ENCODE measurements around the gene PKMYT1. TPM values are rescaled to one million over a fixed set of nuclear protein-coding genes. Genes with fewer than 3 reads are reported as not detected.

PKMYT1 gene
- 12.2 TPM for total RNA-seq

DNA sequence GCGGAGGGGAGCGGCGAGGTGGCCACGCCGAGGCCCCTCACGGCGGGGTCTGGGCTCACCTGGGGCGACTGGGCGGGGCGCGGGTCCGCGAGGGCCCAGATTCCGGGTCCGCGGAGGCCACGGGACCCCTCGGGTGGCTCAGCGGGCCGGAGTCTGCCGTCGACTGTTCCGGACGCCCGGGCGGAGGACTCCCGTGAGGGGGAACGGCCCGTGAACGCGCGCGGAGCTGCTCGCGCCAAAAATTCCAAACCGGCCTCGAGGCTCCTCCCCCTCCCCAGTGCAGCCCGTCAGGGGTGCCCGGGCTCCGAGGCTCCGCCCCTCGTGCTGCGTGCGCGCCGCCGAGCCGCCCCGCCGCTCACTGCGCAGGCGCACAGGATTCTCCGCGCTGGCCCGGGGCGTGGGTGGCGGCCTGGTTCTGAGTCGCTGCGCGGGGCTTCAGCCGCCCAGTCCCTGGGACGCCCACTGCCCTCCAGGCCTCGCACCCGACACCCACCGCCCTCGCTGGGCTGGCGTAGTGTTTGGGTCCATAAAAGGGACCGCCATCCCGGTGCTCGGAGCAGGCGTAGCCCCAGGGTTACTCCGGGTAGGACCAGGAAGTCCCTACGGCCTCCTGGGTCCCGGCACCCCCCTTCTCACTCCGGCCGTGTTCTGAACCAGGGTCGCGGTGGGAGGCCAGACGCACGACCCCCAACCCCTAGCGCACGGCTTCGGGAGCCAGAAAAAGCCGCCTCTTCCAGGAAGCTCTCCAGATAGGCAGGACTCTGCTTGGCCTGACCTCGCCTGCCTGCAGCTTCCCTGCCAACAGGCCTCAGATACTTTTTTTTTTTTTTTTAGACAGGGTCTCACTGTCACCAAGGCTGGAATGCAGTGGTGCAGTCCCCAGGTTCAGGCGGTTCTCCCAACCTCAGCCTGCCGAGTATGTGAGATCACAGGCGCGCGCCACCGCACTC, at the start of gene PKMYT1:
Gene PKMYT1, minus strand, starts transcription at position 220 of the 950 bp plus-strand sequence. CDS start 789 bp downstream, outside the sequence.
- peak; percentile 97 for DNase-seq

DNA sequence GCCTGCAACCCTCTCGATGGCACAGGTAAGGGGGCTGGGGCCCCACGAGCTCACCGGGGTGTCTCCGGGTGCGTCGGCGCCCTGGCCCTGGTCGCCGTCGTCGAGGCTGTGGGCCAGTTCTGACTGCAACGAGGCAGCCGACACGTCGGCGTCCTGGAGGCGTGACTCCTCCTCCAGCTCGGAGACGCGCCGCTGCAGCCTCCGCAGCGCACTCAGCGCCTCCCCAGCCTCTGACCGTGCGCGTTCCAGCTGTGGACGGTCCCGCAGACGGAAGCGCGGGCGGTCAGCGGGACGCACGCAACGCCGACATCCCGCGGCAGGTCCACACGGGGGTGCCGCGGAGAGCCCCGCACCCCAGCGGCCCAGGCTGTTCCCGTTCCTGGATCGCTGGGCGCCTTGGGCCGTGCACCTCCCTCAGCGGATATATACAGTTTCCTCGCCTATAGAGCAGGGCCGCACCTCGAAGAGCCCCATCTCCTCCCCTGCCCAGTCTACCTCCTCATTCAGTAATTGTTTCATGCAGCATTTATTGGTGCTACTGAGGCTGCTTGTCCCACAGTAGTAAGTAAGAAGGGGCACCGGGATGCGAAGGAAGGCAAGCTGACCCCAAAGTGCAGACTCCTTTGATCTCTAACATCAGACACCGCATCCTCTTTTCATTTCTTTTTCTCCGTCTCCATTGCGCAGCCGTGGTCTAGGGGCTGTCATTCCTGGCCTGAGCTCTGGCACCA, 49.4 kb upstream of the PKMYT1 start:
- DNase-seq: no peak

DNA sequence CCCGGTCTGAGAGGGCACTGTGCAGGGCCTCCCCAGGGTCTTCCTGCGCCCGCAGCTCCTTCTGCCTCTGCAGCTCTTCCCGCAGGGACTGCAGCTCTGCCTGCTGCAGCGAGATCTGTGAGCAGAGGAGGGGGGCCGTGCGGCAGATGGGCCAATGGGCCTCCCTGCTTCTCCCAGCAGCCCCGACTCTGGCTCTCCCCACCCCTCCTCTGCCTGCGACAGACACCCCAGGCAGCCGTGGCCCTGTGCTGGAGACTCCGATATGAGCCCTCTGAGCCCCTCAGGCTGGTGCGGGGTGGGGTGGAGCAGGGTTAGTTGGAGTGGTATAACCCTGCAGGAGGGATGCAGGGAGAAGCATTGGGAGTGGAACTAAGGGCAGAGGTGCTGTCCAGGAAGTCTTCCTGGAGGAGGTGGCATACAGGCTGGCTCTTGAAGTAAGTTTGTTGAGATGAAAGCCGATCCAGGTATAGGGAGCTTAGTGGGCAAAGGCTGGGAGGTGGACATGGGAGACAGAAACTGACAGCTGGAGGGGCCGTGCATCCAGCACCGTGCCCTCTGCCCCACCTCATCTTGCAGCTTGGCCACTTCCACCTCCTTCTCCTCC, 48.6 kb upstream of the PKMYT1 start:
- DNase-seq: no peak

DNA sequence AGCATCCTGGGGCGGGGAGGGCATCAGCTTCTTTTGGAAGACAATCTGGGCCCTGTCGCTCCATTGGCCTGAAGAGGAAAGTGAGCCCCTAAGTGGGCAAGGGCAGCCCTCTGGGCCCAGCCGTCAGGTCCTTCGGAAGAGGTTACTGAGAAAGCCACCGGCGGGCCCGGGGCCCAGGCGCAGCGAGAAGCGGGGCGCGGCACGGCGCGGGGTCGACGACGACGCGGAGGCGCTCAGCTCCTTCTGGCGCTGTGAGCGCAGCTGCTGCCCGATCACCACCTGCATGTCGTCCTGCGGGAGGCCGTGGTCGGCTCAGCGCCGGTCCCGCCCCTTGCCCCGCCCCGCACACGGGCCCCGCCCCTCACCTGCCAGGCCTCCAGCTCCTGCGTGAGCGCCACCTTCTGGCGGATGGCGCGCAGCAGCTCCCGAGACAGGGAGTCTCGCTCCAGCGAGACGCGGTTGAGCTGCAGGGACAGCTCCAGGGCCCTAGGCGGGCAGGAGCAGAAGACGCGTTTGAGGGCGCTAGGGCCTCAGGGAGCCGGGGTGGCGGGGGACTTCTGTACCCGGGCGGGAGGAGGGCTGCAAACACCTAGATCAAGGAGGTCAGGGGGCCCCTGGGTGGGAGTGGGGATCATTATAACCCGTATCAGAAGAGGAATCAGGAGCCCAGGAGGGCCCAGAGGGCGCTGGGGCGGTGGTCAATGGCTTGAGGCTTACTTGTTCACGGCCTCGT, 47.9 kb upstream of the PKMYT1 start:
- peak; percentile 90 for DNase-seq

DNA sequence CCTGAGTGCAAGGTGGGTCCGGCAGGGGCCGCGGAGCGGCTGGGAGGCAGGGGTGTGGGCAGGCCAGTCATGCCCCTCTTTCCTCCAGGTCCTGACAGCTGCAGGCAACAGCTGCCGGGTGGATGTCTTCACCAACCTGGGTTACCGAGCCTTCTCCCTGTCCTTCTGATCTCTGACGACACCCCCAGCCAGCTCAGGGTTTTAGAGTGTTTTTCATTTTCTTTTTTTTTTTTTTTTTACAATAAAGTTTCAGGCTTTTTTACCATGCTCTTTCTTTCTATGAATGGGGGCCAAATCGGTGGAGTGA, 47.2 kb upstream of the PKMYT1 start:
- DNase-seq: no peak

DNA sequence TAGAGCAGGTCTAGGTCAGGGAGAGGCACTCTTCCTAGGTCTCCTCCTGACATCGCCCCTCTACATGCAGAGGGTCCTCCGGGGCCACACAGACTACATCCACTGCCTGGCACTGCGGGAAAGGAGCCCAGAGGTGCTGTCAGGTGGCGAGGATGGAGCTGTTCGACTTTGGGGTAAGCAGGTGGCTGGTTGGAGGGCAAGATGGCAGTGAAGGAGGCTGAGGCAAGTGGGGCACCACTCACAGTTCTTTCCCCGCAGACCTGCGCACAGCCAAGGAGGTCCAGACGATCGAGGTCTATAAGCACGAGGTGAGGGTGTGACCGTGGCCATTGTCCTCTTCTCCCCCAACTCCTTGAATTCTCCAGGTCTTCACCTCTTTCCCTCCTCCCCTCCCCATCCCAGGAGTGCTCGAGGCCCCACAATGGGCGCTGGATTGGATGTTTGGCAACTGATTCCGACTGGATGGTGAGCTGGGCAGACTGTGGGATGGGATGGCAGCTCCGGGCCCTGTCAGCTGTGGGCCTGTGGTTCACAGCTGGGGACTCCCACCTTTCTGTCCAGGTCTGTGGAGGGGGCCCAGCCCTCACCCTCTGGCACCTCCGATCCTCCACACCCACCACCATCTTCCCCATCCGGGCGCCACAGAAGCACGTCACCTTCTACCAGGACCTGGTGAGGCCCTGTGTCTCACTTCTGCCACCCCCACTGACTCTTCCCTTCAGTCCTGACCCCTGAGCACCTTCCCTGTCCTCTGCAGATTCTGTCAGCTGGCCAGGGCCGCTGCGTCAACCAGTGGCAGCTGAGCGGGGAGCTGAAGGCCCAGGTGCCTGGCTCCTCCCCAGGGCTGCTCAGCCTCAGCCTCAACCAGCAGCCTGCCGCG, 46.6 kb upstream of the PKMYT1 start:
- no peak for DNase-seq

DNA sequence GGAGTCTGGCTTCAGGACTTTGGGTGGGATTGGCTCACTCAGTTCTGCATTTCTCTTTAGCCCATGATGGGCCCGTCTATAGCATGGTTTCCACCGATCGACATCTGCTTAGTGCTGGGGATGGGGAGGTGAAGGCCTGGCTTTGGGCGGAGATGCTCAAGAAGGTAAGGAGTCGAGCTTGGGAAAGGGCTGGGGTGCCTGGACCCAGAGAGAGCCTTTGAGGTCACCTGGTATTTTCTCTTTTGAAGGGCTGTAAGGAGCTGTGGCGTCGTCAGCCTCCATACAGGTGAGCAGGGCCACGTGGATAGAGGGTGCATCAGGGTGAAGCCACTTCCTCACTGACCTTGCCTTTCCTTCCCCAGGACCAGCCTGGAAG, 45.7 kb upstream of the PKMYT1 start:
- no peak for DNase-seq

DNA sequence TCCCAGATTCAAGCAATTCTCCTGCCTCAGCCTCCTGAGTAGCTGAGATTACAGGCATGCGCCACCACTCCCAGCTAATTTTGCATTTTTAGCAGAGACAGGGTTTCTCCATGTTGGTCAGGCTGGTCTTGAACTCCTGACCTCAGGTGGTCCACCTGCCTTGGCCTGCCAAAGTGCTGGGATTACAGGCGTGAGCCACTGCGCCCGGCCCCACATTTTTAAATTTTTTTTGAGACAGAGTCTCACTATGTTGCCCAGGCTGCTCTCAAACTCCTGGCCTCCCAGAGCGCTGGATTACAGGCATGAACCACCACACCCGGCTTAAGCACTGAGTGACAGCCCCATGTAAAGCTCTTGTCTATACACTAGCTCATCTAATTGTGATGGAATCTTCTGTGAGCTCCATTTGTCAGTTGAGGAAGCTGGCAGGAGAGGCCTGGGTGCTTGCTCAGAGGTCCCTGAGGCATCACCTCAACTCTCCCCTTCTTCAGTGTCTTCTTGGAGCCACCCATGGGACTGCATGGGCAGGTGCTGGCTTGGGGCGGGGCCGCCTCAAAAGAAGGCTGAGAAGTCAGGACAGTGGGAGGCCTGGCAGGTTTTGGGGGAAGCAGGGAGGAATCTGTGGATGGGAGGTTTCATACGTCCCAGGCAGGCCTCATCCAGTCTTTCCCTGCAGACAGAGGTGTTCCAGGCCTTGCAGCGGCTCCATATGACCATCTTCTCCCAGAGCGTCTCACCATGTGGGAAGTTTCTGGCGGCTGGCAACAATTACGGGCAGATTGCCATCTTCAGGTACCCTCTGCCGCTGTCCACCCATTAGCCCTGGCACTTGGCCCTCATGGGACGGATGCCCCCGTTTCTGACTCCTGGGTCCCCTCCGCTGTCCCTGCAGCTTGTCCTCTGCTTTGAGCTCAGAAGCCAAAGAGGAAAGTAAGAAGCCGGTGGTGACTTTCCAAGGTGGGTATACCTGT, 45.1 kb upstream of the PKMYT1 start:
- no peak for DNase-seq

DNA sequence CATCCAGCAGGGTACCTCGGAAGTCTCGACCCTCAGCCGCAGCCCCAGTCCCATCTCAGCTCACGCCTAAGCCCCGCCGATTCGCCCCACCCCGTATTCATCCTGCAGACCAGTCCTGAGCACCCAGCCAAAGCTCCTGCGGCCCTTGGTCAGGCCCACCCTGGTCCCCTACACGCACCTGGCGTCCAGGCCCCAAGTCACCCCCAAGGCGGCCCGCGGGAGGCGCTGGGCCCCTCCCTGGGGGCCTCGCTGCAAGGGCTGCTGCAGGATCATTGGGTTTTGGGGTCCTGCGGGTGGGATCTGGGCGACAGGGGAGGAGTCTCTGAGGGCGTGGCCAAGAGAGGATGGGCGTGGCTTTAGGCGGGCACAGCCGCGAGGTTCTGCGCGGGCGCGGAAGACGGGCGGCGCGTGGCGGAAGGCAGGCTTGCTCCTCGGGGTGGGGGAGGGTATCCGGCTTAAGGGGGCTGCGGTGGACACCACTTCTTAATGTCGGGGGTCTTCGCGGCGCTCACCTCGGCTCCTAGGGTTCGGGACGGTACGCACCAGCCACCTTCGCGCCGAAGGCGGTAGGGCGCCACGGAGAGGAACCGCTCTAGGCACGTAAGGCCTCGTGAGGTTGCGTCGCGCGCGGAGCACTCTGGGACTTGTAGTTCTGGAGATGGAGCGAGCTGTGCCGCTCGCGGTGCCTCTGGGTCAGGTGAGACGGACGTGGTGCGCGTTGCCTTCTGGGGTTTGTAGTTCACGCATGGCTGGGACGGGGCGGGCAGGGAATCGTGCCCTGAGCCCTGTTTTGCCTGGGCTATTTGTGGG, 43.6 kb upstream of the PKMYT1 start, which contains the start of the genes HCFC1R1 and THOC6:
Gene HCFC1R1, minus strand, starts transcription at position 274 of the 810 bp plus-strand sequence. Its CDS starts 1 bp downstream, at position 273.
Gene THOC6, plus strand, starts transcription at position 367 of the 810 bp plus-strand sequence. Its CDS starts 292 bp downstream, at position 659.
- peak; percentile 99 for DNase-seq

DNA sequence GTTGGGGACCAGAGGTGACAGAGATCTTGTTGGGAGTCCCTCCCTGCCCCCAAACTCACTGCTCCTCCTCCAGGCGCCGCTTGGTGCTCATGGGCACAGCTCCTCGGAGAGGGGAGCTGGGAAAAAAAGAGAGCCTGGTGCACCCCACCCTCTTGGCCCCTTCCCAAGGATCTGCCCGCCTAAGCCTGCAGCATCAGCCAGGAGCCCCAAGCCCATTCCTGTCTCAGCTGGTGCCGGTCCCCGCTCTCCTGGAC, 43.1 kb upstream of the PKMYT1 start:
- DNase-seq: peak; percentile 79

DNA sequence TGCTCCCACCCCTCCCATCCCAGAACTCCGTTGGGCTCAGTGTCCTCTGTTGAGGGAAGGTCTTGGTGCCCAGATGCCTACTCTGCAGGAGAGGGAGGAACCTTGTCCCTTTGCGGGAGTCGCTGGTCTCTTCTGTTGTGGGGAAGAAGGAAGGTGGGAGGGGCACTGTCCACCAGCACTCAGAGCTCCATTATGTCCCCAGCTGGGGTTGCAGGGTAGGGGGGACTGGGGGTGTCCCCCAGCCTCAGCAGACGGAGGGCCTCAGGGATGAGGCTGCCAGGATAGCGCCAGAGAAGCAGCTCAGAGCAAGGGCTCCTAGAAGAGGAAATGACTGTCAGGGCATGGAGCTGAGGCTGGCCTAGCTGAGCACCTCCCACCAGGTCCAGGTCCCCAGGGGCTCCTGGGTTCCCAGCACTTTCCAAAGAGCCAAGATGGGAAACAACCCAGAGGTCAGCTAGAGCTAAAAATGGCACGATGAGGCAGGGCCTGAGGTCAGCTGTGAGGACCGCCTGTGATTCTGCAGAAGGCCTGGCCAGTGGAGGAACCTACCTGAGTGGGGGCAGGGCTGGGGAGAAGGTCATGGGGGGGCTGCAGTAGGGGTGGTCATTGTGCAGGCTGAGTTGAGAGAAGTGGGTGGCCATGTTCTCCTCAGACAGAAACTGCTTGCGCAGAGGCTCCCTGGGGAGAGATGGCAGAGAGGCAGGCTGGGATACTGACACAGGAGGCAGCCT, 42.6 kb upstream of the PKMYT1 start:
- DNase-seq: no peak

DNA sequence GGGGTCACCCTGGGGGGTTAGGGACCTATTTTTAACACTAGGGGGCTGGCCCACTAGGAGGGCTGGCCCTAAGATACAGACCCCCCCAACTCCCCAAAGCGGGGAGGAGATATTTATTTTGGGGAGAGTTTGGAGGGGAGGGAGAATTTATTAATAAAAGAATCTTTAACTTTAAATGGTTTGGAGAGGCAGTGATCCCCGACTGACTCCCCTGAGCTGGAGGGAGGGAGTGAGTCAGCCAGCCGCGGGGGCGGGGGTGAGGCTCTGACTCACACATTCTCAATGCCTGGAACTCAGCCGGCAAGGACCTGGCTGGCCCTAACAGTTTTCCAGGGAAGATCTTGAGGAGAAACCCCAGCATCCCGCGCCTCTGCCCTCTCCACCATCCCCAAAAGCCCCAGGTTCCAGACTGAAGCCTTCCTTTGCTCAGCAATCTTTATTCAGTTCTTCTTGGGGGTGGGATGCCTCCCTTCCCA, 42.0 kb upstream of the PKMYT1 start:
- peak; percentile 93 for DNase-seq

DNA sequence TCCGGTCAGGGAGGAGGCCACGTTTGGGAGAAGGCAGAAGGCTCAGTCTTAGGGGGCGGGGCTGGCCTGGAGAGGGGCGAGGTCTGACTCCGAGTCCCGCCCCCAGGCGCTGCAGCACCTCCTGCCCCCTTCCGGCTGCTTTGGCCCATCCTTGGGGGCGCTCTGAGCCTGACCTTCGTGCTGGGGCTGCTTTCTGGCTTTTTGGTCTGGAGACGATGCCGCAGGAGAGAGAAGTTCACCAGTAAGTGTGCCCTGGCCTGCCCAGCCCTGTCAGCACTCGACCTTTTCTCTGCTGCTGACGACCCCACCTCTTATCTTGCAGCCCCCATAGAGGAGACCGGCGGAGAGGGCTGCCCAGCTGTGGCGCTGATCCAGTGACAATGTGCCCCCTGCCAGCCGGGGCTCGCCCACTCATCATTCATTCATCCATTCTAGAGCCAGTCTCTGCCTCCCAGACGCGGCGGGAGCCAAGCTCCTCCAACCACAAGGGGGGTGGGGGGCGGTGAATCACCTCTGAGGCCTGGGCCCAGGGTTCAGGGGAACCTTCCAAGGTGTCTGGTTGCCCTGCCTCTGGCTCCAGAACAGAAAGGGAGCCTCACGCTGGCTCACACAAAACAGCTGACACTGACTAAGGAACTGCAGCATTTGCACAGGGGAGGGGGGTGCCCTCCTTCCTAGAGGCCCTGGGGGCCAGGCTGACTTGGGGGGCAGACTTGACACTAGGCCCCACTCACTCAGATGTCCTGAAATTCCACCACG, 41.4 kb upstream of the PKMYT1 start:
- peak; percentile 90 for DNase-seq

DNA sequence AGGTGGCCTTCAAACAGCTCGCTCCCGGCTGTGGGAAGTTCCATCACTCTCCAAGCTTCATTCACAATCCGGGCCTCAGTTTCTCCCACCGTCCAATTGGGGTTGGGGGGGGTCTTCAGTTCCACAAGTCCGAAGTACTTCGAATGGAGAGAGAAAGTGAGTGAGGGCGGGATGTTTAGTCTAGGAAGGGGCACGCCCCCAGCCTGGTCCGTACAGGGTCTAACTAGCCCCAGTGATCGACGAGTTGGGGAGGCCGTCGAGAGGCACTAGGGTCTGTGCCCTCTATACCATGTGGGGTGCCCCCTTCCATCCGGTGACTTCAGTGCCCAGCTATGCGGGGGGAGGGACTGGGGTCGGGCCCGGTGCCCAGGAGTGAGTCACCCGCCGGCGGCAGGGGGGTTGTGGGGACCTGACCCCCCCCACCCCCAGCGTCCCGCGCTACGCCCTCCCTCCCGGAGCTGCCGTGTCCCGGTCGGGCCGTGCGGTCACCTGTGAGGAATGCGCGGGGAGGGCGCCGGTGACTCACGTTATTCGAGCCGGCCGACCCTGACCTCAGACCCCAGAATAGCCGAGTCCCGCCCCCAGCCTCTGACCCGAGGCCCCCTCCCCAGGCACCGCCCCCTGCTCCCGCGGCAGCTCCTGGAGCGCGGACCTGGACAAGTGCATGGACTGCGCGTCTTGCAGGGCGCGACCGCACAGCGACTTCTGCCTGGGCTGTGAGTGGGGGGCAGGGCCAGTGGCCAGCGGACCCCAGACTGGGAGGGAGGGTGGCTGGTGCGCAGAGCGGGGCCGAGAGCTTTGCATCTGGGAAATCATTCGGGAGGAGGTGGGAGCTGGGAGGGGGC, 40.6 kb upstream of the PKMYT1 start:
- peak; percentile 78 for DNase-seq

DNA sequence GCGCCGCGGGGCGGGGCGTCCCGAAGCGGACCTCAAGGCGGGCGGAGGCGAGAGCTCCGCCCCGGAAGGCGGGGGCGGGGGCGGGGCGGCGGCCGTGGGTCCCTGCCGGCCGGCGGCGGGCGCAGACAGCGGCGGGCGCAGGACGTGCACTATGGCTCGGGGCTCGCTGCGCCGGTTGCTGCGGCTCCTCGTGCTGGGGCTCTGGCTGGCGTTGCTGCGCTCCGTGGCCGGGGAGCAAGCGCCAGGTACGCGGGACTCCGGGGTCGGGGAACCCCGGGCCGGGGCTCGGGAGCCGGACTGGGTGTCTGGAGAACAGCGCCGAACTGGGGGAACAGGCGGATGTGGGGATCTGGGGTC, 40.0 kb upstream of the PKMYT1 start, which contains the start of gene TNFRSF12A:
Gene TNFRSF12A, plus strand, starts transcription at position 122 of the 357 bp plus-strand sequence. Its CDS starts 30 bp downstream, at position 152.
- peak; percentile 90 for DNase-seq

DNA sequence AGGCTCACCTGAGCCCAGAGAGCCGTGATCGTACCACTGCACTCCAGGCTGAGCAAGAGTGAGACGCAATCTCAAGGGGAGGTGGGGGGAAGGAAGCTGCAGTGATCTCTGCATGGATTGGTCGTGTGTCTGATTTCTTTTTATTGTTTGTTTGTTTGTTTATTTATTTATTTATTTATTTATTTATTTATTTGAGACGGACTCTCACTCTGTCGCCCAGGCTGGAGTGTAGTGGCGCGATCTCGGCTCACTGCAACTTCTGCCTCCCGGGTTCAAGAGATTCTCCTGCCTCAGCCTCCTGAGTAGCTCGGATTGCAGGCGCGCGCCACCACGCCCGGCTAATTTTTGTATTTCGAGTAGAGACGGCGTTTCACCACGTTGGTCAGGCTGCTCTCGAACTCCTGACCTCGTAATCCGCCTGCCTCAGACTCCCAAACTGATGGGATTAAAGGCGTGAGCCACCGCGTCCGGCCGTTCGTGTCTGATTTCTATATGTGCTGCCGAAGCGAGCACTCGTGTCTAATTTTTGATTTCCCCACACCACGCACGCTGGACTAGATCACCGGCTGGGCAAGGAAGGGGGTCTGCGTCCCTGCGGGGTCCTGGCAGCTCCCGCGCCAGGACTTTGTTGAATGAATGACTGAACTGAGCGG, 39.5 kb upstream of the PKMYT1 start:
- DNase-seq: no peak
